H7 (cell line): ENCODE measurements around the gene GLTP. TPM values are rescaled to one million over a fixed set of nuclear protein-coding genes. Genes with fewer than 3 reads are reported as not detected.
"Not testable (repeated sequence)": the region's sequence is repeated elsewhere in the genome, so short reads cannot be mapped to it uniquely, and the experiment has no call there.

ENCODE experiments used
- DNase-seq: peaks from one replicate; pipeline ENCODE4 v3.0.0; 2012
- H3K27me3 ChIP-seq: 2 replicates; pipeline ENCODE4 v1.6.0; 2011; ENCODE audit warnings: mild to moderate bottlenecking, low read length; ENCODE audit not compliant: control insufficient read depth, insufficient read depth
- H3K36me3 ChIP-seq: replicated peaks from 2 replicates; pipeline ENCODE4 v1.5.1; 2011; ENCODE audit warnings: low read length; ENCODE audit not compliant: control insufficient read depth, insufficient read depth
- H3K4me3 ChIP-seq: 2 replicates; pipeline ENCODE4 v1.5.1; 2011; ENCODE audit warnings: low read depth, mild to moderate bottlenecking, control low read depth, low read length, moderate library complexity; ENCODE audit not compliant: insufficient read depth
- total RNA-seq: library from RNA; depleted of rRNA; stranded (reverse); fragments of >200 nt; shearing (Covaris generic); gene quantifications from 2 replicates; pipeline ENCODE4 v1.2.3, GENCODE V29; 2014; rRNA removed

Gene GLTP, protein sequence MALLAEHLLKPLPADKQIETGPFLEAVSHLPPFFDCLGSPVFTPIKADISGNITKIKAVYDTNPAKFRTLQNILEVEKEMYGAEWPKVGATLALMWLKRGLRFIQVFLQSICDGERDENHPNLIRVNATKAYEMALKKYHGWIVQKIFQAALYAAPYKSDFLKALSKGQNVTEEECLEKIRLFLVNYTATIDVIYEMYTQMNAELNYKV
- 24.1 and 28.8 TPM in 2 replicates for total RNA-seq

DNA sequence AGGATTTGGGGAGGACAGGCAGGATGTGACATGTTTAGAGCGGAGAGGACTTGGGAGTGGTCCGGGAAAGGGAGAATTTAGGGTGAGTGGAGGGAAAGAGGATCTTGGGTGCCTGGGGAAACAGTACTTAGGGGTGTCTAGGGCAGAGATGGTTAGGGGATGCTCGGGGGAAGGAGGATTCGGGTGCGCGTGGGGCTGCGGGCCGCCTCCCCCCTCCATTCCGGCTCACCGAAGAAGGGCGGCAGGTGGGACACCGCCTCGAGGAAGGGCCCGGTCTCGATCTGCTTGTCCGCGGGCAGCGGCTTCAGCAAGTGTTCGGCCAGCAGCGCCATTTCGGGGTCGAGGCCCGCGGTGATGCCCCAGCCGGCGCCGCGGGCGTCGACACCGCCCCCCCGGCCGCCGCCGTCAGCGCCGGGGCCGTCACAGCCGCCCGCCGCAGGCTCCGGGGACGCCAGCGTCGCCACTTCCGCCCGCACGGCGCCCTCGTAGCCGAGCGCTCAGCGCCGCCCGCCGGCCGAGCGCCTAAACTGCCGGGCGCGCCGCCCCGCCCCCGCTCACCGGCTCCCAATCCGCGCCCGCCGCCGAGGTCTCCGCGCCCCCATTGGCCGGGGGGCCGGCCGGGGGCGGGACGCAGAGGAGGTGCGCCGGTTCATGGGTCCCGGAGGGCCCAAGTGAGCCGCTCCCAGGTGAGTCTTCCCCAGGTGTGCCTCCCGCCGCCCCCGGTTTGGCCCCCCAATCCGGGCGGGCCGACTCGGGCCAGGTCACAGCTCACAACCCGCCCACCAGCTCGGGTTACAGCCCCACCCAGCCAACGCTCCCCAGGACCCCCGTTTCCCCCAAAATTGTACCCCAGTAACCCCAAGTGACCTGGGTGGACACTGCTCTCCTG lies at the start of gene GLTP:
TSS of gene GLTP (minus strand) at position 499 of the 889 bp plus-strand sequence. CDS start at position 332, 167 bp downstream.
- peak; percentile 99 for DNase-seq
- H3K4me3 ChIP-seq: peak within 1 kb of the TSS; percentile 87
- H3K27me3 ChIP-seq: no peaks in the 10 kb centered on the region
- no peaks in the 10 kb centered on the region for H3K36me3 ChIP-seq

DNA sequence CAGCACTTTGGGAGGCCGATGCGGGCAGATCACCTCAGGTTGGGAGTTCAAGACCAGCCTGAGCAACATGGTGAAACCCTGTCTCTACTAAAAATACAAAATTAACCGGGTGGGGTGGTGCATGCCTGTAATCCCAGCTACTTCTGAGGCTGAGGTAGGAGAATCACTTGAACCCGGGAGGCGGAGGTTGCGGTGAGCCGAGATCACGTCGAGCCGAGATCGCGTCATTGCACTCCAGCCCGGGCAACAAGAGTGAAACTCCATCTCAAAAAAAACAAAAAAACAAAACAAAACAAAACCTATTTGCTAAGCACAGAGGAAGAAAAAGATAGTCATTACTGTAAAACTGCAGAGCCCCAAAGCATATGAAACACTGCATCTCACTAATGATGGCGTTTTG lies 49.0 kb upstream of the GLTP start:
- not testable (repeated sequence) for DNase-seq, H3K36me3 ChIP-seq, H3K4me3 ChIP-seq, H3K27me3 ChIP-seq

DNA sequence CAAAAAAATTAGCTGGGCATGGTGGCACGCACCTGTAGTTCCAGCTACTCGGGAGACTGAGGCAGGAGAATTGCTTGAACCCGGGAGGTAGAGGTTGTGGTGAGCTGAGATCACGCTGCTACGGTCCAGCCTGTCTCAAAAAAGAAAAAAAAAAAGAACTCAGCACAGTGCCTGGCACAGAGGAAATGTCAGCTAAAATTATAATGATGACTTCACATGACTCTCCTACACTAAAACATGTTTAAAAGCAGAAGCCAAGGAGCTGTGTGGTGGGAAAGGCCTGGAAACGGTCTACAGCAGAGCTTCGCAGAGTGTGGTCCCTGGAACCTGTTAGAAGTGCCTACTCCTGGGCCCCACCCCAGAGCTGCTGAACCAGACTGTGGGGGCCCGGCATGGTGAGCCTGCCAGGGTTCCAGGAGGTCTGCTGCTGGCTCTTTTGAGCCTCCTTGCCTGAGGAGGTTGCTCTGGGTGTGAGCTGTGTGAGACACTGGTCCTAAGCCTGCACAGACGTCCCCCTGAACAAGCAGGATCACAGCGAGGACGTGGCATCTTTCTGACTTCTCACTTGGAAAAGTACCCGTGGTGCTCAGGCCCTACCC lies 47.8 kb upstream of the GLTP start:
- Histone ChIP-seq H3K27me3 (no peaks in the 10 kb centered on the region), H3K4me3 (no peak overlapping the region), H3K36me3 (peaks cover 4% of the 10 kb centered on the region)
- DNase-seq: no peak

DNA sequence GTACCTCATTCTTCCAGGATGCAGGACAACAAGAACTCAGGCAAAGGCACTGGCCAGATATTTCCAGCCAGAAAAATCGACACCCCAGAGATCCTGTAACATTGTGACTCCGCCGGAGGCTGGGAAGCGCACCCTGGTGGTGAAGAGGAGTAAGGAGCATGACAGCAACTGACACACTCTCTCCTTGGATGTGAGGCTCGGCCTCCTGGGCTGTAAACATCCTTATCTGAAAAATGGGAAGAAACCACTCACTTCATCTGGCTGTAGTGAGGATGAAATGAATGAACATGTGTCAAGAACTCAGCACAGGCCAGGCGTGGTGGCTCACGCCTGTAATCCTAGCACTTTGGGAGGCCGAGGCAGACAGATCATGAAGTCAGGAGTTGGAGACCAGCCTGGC lies 47.3 kb upstream of the GLTP start:
- Histone ChIP-seq H3K36me3 (peaks cover 4% of the 10 kb centered on the region), H3K4me3 (no peak overlapping the region)
- DNase-seq: peak; percentile 87

DNA sequence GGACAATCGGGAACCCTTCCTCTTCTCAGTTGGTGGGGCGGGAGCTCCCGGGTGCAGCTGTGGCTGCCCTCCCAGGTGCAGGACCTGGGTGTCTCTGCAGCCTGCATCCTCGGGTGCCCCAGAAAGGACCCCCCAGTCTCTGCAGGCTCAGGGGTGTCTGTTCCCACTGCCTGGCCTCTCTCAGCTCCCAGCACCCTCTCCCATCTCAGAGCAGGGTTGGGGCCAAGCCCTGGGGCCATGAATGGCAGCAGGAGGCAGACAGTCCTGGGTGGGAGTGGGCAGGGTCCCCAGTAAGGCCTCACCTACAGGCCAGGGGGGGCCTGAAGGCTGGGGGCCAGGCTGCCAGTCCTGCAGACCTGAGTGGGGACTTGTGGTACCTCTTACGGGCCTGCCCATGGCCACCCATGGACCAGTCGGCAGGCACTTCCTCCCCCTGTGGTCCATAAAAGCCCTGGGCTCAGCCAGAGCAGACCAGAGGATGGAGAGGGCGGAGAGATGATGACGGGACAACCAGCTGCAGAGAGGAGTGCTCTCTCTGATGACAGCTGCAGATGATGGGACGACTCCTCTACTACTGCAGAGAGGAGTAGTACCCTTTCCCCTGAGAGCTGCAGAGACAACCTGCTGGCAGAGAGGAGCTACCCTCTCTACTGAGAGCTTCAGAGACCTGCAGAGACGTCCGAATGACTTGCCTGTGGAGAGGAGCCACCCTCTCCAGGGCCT lies 46.3 kb upstream of the GLTP start:
- Histone ChIP-seq H3K4me3 (no peak overlapping the region), H3K27me3 (no peaks in the 10 kb centered on the region), H3K36me3 (peaks cover 4% of the 10 kb centered on the region)
- no peak for DNase-seq

More for the DNA sequence above, 47.3 kb upstream of the GLTP start:
- H3K27me3 ChIP-seq: no peaks in the 10 kb centered on the region

DNA sequence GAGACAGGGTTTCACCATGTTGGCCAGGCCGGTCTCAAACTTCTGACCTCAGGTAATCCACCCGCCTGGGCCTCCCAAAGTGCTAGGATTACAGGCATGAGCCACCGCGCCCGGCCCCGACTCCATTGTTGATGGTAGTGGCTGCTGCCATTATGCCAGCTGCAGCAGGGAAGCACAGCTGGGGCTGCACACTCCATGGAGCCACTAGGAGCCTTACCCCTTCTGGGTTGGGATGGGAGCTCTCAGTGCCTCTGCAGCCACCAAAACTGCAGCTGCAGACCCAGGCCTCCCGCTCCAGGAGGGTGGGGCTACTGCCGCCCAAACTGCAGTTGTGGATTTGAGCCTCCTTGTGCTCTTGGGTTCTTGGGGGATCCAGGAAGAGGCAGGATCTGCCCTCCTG lies 45.7 kb upstream of the GLTP start:
- H3K36me3 ChIP-seq: peaks cover 4% of the 10 kb centered on the region
- no peak for DNase-seq
- no peaks in the 10 kb centered on the region for H3K27me3 ChIP-seq
- no peak overlapping the region for H3K4me3 ChIP-seq

DNA sequence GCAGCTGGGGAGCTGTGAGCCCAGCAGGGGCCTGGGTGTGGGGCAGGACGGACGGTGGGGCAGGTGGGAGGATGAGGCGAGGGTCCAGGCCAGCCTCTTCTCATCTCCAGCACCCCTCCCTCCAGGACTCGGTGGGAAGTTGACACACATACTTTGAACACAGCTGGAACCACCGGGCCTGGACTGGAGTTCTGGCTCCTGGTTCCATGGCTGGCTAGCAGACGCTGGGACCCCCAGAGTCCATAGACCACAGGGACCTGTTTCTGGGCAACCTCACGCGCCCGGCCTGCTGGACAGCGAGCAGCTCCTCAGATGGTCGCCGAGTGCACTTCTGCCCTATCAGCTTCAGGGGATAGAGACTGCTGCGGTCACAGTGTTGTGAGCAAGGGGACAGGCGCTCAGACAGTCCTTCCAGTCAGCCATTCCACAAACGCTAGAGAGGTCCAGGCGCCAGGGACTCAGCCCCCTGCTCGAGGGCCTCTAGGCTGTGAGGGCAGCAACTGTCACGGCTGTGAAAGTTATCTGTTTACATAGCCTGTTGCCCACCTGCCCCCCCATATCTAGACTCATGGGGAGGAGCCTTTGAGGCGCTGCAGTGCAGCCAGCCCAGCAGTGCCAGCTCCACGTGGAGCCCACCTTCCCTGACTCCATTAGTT lies 45.0 kb upstream of the GLTP start:
- Histone ChIP-seq H3K27me3 (no peaks in the 10 kb centered on the region), H3K4me3 (no peak overlapping the region), H3K36me3 (no peaks in the 10 kb centered on the region)
- DNase-seq: peak; percentile 57

DNA sequence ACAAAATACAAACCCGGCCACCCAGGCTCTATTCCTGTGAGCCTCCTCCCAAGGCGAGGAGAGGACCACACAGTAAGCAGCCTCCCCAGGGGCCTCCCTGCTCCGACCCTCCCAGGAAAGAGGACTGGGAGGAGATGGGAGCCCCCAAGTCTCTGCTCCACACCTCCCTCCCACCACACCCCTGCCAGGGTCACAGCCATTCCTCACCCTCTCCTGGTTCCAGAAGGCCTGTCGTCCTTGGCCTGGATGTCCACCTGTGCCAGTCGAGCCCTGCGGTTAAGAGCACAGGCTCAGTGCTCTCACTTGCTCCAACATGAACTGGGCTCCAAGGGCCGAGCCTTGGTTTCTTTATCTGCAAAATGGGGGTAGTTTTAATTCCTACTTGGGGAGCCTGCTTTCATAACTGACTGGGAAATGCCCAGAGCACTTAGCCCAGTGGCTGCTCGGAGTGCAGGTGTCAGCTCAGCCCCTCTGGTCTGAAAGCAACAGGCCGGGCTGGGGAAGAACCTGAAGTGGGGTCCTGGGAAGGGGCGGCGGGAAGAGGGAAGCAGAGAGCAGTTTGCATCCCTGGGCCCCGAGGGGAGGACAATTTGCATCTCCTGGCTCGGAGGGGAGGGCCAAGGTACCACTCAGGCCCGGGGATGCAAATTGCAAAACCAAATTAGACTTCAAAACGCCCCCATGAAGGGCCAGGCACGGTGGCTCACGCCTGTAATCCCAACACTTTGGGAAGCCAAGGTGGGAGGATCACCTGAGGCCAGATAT lies 43.3 kb upstream of the GLTP start:
- Histone ChIP-seq H3K4me3 (no peak overlapping the region), H3K36me3 (no peaks in the 10 kb centered on the region), H3K27me3 (no peaks in the 10 kb centered on the region)
- DNase-seq: no peak

DNA sequence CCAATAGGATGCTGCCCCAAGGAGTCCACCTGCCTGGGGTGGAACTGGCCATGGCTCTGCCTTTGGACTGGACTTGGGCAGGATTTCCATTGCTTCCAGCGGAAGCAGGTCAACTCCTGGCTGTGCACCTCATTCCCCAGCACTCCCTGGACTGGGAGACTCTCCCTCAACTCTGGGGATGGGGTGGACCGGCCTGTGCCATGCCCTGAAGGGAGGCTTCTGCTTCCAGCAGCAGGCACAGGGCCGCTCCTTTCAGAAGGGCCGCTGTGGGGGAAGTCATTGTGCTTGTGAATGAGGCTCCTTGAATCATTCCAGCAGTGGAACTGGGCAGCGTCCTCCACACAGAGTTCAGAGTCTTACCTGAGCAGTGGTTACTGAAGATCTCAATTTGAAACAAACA lies 42.7 kb upstream of the GLTP start:
- Histone ChIP-seq H3K27me3 (no peaks in the 10 kb centered on the region), H3K4me3 (no peak overlapping the region)
- DNase-seq: no peak

DNA sequence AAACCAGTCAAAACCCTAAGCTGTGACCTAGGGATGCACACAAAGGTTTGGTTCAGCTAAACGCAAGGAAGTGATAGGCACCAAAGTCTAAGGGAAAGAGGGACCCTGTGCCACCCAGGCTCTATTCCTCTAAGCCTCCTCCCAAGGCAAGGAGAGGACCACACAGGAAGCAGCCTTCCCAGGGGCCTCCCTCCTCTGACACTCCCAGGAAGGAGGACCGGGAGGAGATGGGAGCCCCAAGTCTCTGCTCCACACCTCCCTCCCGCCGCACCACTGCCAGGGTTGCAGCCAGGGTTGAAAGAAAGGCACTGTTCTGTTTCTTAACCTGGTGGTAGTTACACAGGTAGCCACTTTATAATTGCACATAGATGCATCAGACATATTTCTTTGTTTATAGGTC lies 41.6 kb upstream of the GLTP start:
- no peak for DNase-seq
- Histone ChIP-seq H3K27me3 (no peaks in the 10 kb centered on the region), H3K36me3 (no peaks in the 10 kb centered on the region; the same call in 1 of the 2 replicates), H3K4me3 (no peak overlapping the region)

More for the DNA sequence above, 42.7 kb upstream of the GLTP start:
- H3K36me3 ChIP-seq: no peaks in the 10 kb centered on the region

DNA sequence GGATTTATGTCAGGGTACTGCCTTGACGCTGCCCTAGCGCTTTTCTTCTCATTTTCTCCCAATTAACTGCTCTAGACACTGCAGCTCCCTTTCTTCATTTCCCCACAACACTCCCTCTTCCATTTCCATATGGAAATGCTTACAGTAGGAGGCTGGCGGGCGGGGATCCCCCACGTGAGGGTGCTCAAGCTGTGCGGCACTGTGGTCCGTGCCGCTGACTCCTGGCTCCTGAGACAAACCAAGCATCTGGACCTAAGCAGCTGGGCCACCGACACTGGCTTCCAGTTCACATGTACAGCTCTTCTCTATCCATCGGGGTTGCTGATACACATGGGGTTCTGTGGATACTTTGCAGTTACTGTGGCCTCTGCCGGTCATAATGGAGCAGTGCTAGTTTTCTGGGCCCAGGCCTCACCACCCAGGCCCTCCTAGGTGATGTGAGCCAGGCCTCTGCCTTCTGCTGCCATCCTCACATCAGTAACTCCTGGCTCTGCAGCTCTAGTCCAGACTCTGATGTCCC lies 40.0 kb upstream of the GLTP start:
- no peak overlapping the region for H3K4me3 ChIP-seq
- H3K36me3 ChIP-seq: no peaks in the 10 kb centered on the region; the same call in 1 of the 2 replicates
- no peak for DNase-seq
- H3K27me3 ChIP-seq: no peaks in the 10 kb centered on the region

DNA sequence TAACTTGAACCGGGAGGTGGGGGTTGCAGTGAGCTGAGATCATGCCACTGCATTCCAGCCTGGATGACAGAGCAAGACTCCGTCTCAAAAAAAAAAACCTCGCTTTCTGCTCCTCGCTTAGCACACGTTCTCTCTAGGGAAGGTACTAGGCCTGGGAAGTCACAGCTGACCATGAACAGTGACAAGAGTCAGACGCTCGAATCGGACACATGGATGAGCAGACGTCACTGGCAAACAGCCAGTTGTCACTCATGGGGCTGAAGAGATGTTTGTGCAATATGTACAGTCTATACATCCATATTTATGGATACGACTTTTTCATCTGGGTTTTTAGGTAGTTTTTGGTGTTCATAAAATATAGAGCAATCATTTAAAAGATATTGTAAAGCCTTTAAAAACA lies 39.1 kb upstream of the GLTP start:
- Histone ChIP-seq H3K36me3 (peaks cover 7% of the 10 kb centered on the region), H3K4me3 (no peak overlapping the region), H3K27me3 (no peaks in the 10 kb centered on the region)
- DNase-seq: no peak

DNA sequence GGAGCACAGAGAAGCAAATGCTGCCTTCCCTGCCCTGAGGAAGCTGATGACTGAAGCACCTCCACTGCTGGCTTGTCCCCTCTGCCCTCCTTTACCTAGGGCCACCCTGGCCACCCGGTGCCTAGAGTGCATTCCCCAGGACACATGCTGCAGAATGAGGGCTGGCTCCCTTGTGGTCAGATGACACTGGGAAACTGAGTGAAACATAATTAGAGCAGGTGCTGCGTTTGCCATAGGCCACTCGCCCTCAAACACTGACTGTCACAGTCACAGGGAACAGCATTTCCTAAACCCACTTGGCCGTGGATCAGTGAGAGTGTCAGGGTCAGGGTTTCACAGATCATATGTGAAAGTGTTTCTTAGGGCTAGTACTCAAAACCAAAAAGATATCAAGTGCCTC lies 35.7 kb upstream of the GLTP start:
- H3K36me3 ChIP-seq: peaks cover 7% of the 10 kb centered on the region
- DNase-seq: no peak

More for the DNA sequence above, 35.7 kb upstream of the GLTP start:
- Histone ChIP-seq H3K27me3 (no peaks in the 10 kb centered on the region), H3K4me3 (no peak overlapping the region)
